ACC112 (cell line): ENCODE data around the gene LUZP2.

Experiments used
- H2AFZ ChIP-seq: fragments of 200-600 bp; sonication (generic); one replicate; pipeline ENCODE4 v1.6.0; 2017; ENCODE audit warnings: antibody characterized with exemption, low read length; ENCODE audit not compliant: unreplicated experiment
- H3K27ac ChIP-seq: fragments of 200-600 bp; sonication (generic); 2 replicates; pipeline ENCODE4 v1.5.1; 2014; ENCODE audit warnings: low read depth, mild to moderate bottlenecking, antibody characterized with exemption, low read length, moderate library complexity
- H3K27me3 ChIP-seq: fragments of 200-600 bp; sonication (generic); 2 replicates; pipeline ENCODE4 v1.6.1; 2014; ENCODE audit warnings: mild to moderate bottlenecking, antibody characterized with exemption, low read length, moderate library complexity, mixed read lengths; ENCODE audit not compliant: insufficient read depth
- H3K36me3 ChIP-seq: fragments of 200-600 bp; sonication (generic); 2 replicates; pipeline ENCODE4 v1.6.1; 2016; ENCODE audit warnings: mild to moderate bottlenecking, antibody characterized with exemption, low read length, moderate library complexity, mixed read lengths; ENCODE audit not compliant: insufficient read depth
- H3K4me1 ChIP-seq: fragments of 200-600 bp; sonication (generic); one replicate; pipeline ENCODE4 v1.6.1; 2016; ENCODE audit warnings: low read length, mixed read lengths; ENCODE audit not compliant: insufficient read depth, unreplicated experiment, control insufficient read depth
- H3K4me3 ChIP-seq: fragments of 200-600 bp; sonication (generic); 2 replicates; pipeline ENCODE4 v1.5.1; 2014; ENCODE audit warnings: mild to moderate bottlenecking, low read depth, low read length
- H3K79me2 ChIP-seq: fragments of 200-600 bp; sonication (generic); one replicate; pipeline ENCODE4 v1.6.0; 2016; ENCODE audit warnings: low read length; ENCODE audit not compliant: control insufficient read depth, unreplicated experiment, insufficient read depth

LUZP2 gene

GRCh38 chr11:24667353-24667968, 170.6 kb downstream of the LUZP2 start:
- Histone ChIP-seq H3K4me3 (0 out of 2 replicates have a peak overlapping the region, but pooled peaks have one; percentile 52), H3K79me2 (no peaks in the 10 kb centered on the region), H3K4me1 (no peaks in the 10 kb centered on the region), H3K27me3 (no peaks in the 10 kb centered on the region), H3K27ac (no peak overlapping the region), H2AFZ (peak overlapping the region; percentile 50), H3K36me3 (no peaks in the 10 kb centered on the region)

GRCh38 chr11:24678703-24679348, 182.0 kb downstream of the LUZP2 start:
- no peak overlapping the region for H2AFZ ChIP-seq

GRCh38 chr11:24679821-24680351, 183.0 kb downstream of the LUZP2 start:
- Histone ChIP-seq H3K36me3 (no peaks in the 10 kb centered on the region), H3K4me3 (no peak overlapping the region), H3K79me2 (no peaks in the 10 kb centered on the region), H3K4me1 (peaks cover 2% of the 10 kb centered on the region), H2AFZ (no peak overlapping the region), H3K27ac (no peak overlapping the region), H3K27me3 (no peaks in the 10 kb centered on the region)

More at GRCh38 chr11:24678703-24679348, 182.0 kb downstream of the LUZP2 start:
- Histone ChIP-seq H3K4me3 (no peak overlapping the region), H3K27me3 (peaks cover 6% of the 10 kb centered on the region; the same call in 1 of the 2 replicates), H3K79me2 (no peaks in the 10 kb centered on the region), H3K36me3 (no peaks in the 10 kb centered on the region), H3K4me1 (peaks cover 2% of the 10 kb centered on the region), H3K27ac (no peak overlapping the region)

GRCh38 chr11:24683583-24683982, 186.7 kb downstream of the LUZP2 start:
- no peak overlapping the region for H2AFZ ChIP-seq
- H3K4me3 ChIP-seq = no peak overlapping the region
- no peak overlapping the region for H3K27ac ChIP-seq
- no peaks in the 10 kb centered on the region for H3K79me2 ChIP-seq
- H3K4me1 ChIP-seq = peaks cover 2% of the 10 kb centered on the region
- no peaks in the 10 kb centered on the region for H3K27me3 ChIP-seq
- H3K36me3 ChIP-seq = no peaks in the 10 kb centered on the region

GRCh38 chr11:24685821-24686220, 189.0 kb downstream of the LUZP2 start:
- H3K4me3 ChIP-seq = no peak overlapping the region
- no peak overlapping the region for H2AFZ ChIP-seq
- peaks cover 2% of the 10 kb centered on the region for H3K4me1 ChIP-seq
- H3K27ac ChIP-seq = no peak overlapping the region
- no peaks in the 10 kb centered on the region for H3K36me3 ChIP-seq
- H3K27me3 ChIP-seq = no peaks in the 10 kb centered on the region
- H3K79me2 ChIP-seq = no peaks in the 10 kb centered on the region

GRCh38 chr11:24687531-24688147, 190.8 kb downstream of the LUZP2 start:
- no peak overlapping the region for H3K4me3 ChIP-seq
- peaks cover 2% of the 10 kb centered on the region for H3K4me1 ChIP-seq
- no peaks in the 10 kb centered on the region for H3K79me2 ChIP-seq
- H3K36me3 ChIP-seq = no peaks in the 10 kb centered on the region
- H2AFZ ChIP-seq = no peak overlapping the region
- H3K27me3 ChIP-seq = no peaks in the 10 kb centered on the region
- H3K27ac ChIP-seq = no peak overlapping the region

GRCh38 chr11:24688981-24689380, 192.1 kb downstream of the LUZP2 start:
- Histone ChIP-seq H3K79me2 (no peaks in the 10 kb centered on the region), H3K27me3 (no peaks in the 10 kb centered on the region), H3K4me1 (no peaks in the 10 kb centered on the region), H2AFZ (no peak overlapping the region), H3K36me3 (no peaks in the 10 kb centered on the region), H3K27ac (no peak overlapping the region), H3K4me3 (no peak overlapping the region)

GRCh38 chr11:24697522-24698111, 200.8 kb downstream of the LUZP2 start:
- H3K27me3 ChIP-seq = no peaks in the 10 kb centered on the region
- no peaks in the 10 kb centered on the region for H3K36me3 ChIP-seq
- peak overlapping the region; percentile 86 for H2AFZ ChIP-seq
- peak overlapping the region; percentile 72 for H3K27ac ChIP-seq
- H3K79me2 ChIP-seq = no peaks in the 10 kb centered on the region
- peaks cover 6% of the 10 kb centered on the region for H3K4me1 ChIP-seq
- no peak overlapping the region for H3K4me3 ChIP-seq

GRCh38 chr11:24704716-24705115, 207.9 kb downstream of the LUZP2 start:
- no peak overlapping the region for H2AFZ ChIP-seq
- H3K27me3 ChIP-seq = no peaks in the 10 kb centered on the region
- no peak overlapping the region for H3K4me3 ChIP-seq
- no peaks in the 10 kb centered on the region for H3K79me2 ChIP-seq
- no peak overlapping the region for H3K27ac ChIP-seq
- no peaks in the 10 kb centered on the region for H3K4me1 ChIP-seq
- H3K36me3 ChIP-seq = no peaks in the 10 kb centered on the region

GRCh38 chr11:24705474-24705873, 208.6 kb downstream of the LUZP2 start:
- H3K4me3 ChIP-seq = no peak overlapping the region
- no peak overlapping the region for H3K27ac ChIP-seq
- H3K79me2 ChIP-seq = no peaks in the 10 kb centered on the region
- H3K36me3 ChIP-seq = no peaks in the 10 kb centered on the region
- H3K4me1 ChIP-seq = no peaks in the 10 kb centered on the region
- H3K27me3 ChIP-seq = no peaks in the 10 kb centered on the region
- no peak overlapping the region for H2AFZ ChIP-seq
